Measurements from ENCODE around the gene CD34.

CD34 gene

GRCh38 chr1:207913951-207914350, 3.0 kb upstream of the CD34 start:
- Histone ChIP-seq H3K79me2 (ENCODE audit: control insufficient read depth, insufficient read depth, low read length, unreplicated experiment) (no peaks in the 10 kb centered on the region), H3K36me3 (ENCODE audit: insufficient read depth, low read length) (no peaks in the 10 kb centered on the region), H3K27me3 (ENCODE audit: insufficient read depth, low read length) (peaks cover 24% of the 10 kb centered on the region), H2AFZ (ENCODE audit: low read length, unreplicated experiment) (no peak overlapping the region), H3K4me1 (ENCODE audit: control insufficient read depth, insufficient read depth, low read length, unreplicated experiment) (no peaks in the 10 kb centered on the region), H3K4me3 (ENCODE audit: low read depth, low read length) (no peak overlapping the region), H3K27ac (ENCODE audit: low read depth, low read length) (no peak overlapping the region)

GRCh38 chr1:207911856-207912760, 1.2 kb upstream of the CD34 start:
- Histone ChIP-seq H3K4me1 (ENCODE audit: control insufficient read depth, insufficient read depth, low read length, unreplicated experiment) (no peaks in the 10 kb centered on the region), H3K79me2 (ENCODE audit: control insufficient read depth, insufficient read depth, low read length, unreplicated experiment) (no peaks in the 10 kb centered on the region), H3K27me3 (ENCODE audit: insufficient read depth, low read length) (peaks cover 22% of the 10 kb centered on the region), H3K4me3 (ENCODE audit: low read depth, low read length) (no peak overlapping the region), H3K27ac (ENCODE audit: low read depth, low read length) (no peak overlapping the region), H3K36me3 (ENCODE audit: insufficient read depth, low read length) (no peaks in the 10 kb centered on the region), H2AFZ (ENCODE audit: low read length, unreplicated experiment) (no peak overlapping the region)

GRCh38 chr1:207909687-207910086, 1.2 kb downstream of the CD34 start:
- Histone ChIP-seq H3K27me3 (ENCODE audit: insufficient read depth, low read length) (peaks cover 22% of the 10 kb centered on the region), H3K27ac (ENCODE audit: low read depth, low read length) (no peak overlapping the region), H3K4me1 (ENCODE audit: control insufficient read depth, insufficient read depth, low read length, unreplicated experiment) (no peaks in the 10 kb centered on the region), H3K4me3 (ENCODE audit: low read depth, low read length) (no peak overlapping the region), H3K79me2 (ENCODE audit: control insufficient read depth, insufficient read depth, low read length, unreplicated experiment) (no peaks in the 10 kb centered on the region), H2AFZ (ENCODE audit: low read length, unreplicated experiment) (no peak overlapping the region), H3K36me3 (ENCODE audit: insufficient read depth, low read length) (no peaks in the 10 kb centered on the region)

GRCh38 chr1:207908107-207908734, 2.7 kb downstream of the CD34 start:
- Histone ChIP-seq H2AFZ (ENCODE audit: low read length, unreplicated experiment) (no peak overlapping the region), H3K79me2 (ENCODE audit: control insufficient read depth, insufficient read depth, low read length, unreplicated experiment) (no peaks in the 10 kb centered on the region), H3K36me3 (ENCODE audit: insufficient read depth, low read length) (no peaks in the 10 kb centered on the region), H3K27ac (ENCODE audit: low read depth, low read length) (no peak overlapping the region), H3K4me1 (ENCODE audit: control insufficient read depth, insufficient read depth, low read length, unreplicated experiment) (no peaks in the 10 kb centered on the region), H3K4me3 (ENCODE audit: low read depth, low read length) (no peak overlapping the region), H3K27me3 (ENCODE audit: insufficient read depth, low read length) (peaks cover 22% of the 10 kb centered on the region)

- H3K36me3 ChIP-seq (ENCODE audit: insufficient read depth, low read length) = no peaks in the 10 kb centered on the region
- no peaks in the 10 kb centered on the region for H3K79me2 ChIP-seq (ENCODE audit: control insufficient read depth, insufficient read depth, low read length, unreplicated experiment)
- H3K4me1 ChIP-seq (ENCODE audit: control insufficient read depth, insufficient read depth, low read length, unreplicated experiment) = no peaks in the 10 kb centered on the region
- H2AFZ ChIP-seq (ENCODE audit: low read length, unreplicated experiment) = no peak overlapping the region
- H3K4me3 ChIP-seq (ENCODE audit: low read depth, low read length) = no peak overlapping the region
- no peak overlapping the region for H3K27ac ChIP-seq (ENCODE audit: low read depth, low read length)
- no peaks in the 10 kb centered on the region for H3K27me3 ChIP-seq (ENCODE audit: insufficient read depth, low read length)
Observed at GRCh38 chr1:207904391-207904790, 6.5 kb downstream of the CD34 start.

- no peaks in the 10 kb centered on the region for H3K27me3 ChIP-seq (ENCODE audit: insufficient read depth, low read length)
- H3K4me1 ChIP-seq (ENCODE audit: control insufficient read depth, insufficient read depth, low read length, unreplicated experiment) = no peaks in the 10 kb centered on the region
- no peak overlapping the region for H3K27ac ChIP-seq (ENCODE audit: low read depth, low read length)
- no peak overlapping the region for H2AFZ ChIP-seq (ENCODE audit: low read length, unreplicated experiment)
- H3K36me3 ChIP-seq (ENCODE audit: insufficient read depth, low read length) = no peaks in the 10 kb centered on the region
- H3K79me2 ChIP-seq (ENCODE audit: control insufficient read depth, insufficient read depth, low read length, unreplicated experiment) = no peaks in the 10 kb centered on the region
- no peak overlapping the region for H3K4me3 ChIP-seq (ENCODE audit: low read depth, low read length)
Observed at GRCh38 chr1:207903767-207904166, 7.2 kb downstream of the CD34 start.

- Histone ChIP-seq H2AFZ (ENCODE audit: low read length, unreplicated experiment) (no peak overlapping the region), H3K27me3 (ENCODE audit: insufficient read depth, low read length) (no peaks in the 10 kb centered on the region), H3K27ac (ENCODE audit: low read depth, low read length) (no peak overlapping the region), H3K4me3 (ENCODE audit: low read depth, low read length) (no peak overlapping the region), H3K4me1 (ENCODE audit: control insufficient read depth, insufficient read depth, low read length, unreplicated experiment) (no peaks in the 10 kb centered on the region), H3K79me2 (ENCODE audit: control insufficient read depth, insufficient read depth, low read length, unreplicated experiment) (no peaks in the 10 kb centered on the region), H3K36me3 (ENCODE audit: insufficient read depth, low read length) (no peaks in the 10 kb centered on the region)
Observed at GRCh38 chr1:207903053-207903452, 7.9 kb downstream of the CD34 start.

- Histone ChIP-seq H3K4me1 (ENCODE audit: control insufficient read depth, insufficient read depth, low read length, unreplicated experiment) (no peaks in the 10 kb centered on the region), H3K27me3 (ENCODE audit: insufficient read depth, low read length) (no peaks in the 10 kb centered on the region), H3K27ac (ENCODE audit: low read depth, low read length) (no peak overlapping the region), H3K79me2 (ENCODE audit: control insufficient read depth, insufficient read depth, low read length, unreplicated experiment) (no peaks in the 10 kb centered on the region), H2AFZ (ENCODE audit: low read length, unreplicated experiment) (no peak overlapping the region), H3K4me3 (ENCODE audit: low read depth, low read length) (no peak overlapping the region), H3K36me3 (ENCODE audit: insufficient read depth, low read length) (no peaks in the 10 kb centered on the region)
Observed at GRCh38 chr1:207902566-207902965, 8.4 kb downstream of the CD34 start.

GRCh38 chr1:207901041-207901653, 9.8 kb downstream of the CD34 start:
- Histone ChIP-seq H3K4me1 (ENCODE audit: control insufficient read depth, insufficient read depth, low read length, unreplicated experiment) (no peaks in the 10 kb centered on the region), H3K27ac (ENCODE audit: low read depth, low read length) (no peak overlapping the region), H2AFZ (ENCODE audit: low read length, unreplicated experiment) (no peak overlapping the region), H3K27me3 (ENCODE audit: insufficient read depth, low read length) (no peaks in the 10 kb centered on the region), H3K4me3 (ENCODE audit: low read depth, low read length) (no peak overlapping the region), H3K79me2 (ENCODE audit: control insufficient read depth, insufficient read depth, low read length, unreplicated experiment) (no peaks in the 10 kb centered on the region), H3K36me3 (ENCODE audit: insufficient read depth, low read length) (no peaks in the 10 kb centered on the region)

GRCh38 chr1:207898836-207899235, 12.1 kb downstream of the CD34 start:
- H3K27ac ChIP-seq (ENCODE audit: low read depth, low read length) = no peak overlapping the region
- H3K79me2 ChIP-seq (ENCODE audit: control insufficient read depth, insufficient read depth, low read length, unreplicated experiment) = no peaks in the 10 kb centered on the region
- H3K36me3 ChIP-seq (ENCODE audit: insufficient read depth, low read length) = no peaks in the 10 kb centered on the region
- H3K4me1 ChIP-seq (ENCODE audit: control insufficient read depth, insufficient read depth, low read length, unreplicated experiment) = no peaks in the 10 kb centered on the region
- no peak overlapping the region for H3K4me3 ChIP-seq (ENCODE audit: low read depth, low read length)
- no peak overlapping the region for H2AFZ ChIP-seq (ENCODE audit: low read length, unreplicated experiment)
- no peaks in the 10 kb centered on the region for H3K27me3 ChIP-seq (ENCODE audit: insufficient read depth, low read length)

Data from ACC112 (cell line).